ENCODE measurements around the gene MRPL55. TPM values are rescaled to one million over a fixed set of nuclear protein-coding genes. Genes with fewer than 3 reads are reported as not detected.

The MRPL55 gene
- total and polyA plus RNA-seq, 2 of the 13 experiments (the other 11 are each of a cell fraction or from before 2014, with no cell fraction given) = 58.6 to 92.9 TPM

- peak; percentile 54; the same call in 1 of the 2 replicates for TF ChIP-seq KDM5B (CRISPR knock-in tag; IDR thresholded peaks at IDR 0.05; ENCODE audit: borderline replicate concordance)
- TF ChIP-seq KDM4B (CRISPR knock-in tag; IDR thresholded peaks at IDR 0.05) = no peak
- peak; percentile 66 for TF ChIP-seq POLR2AphosphoS5 (IDR thresholded peaks at IDR 0.05; ENCODE audit: low read depth, low read length)
- TF ChIP-seq SRSF1 (optimal IDR thresholded peaks at IDR 0.05; ENCODE audit: low read depth, low read length) = peak; percentile 35
- TF ChIP-seq PRPF4 (IDR thresholded peaks at IDR 0.05; ENCODE audit: low read depth, low read length, poor library complexity, severe bottlenecking) = no peak
- TF ChIP-seq SNRNP70 (IDR thresholded peaks at IDR 0.05; ENCODE audit: low read depth, low read length) = no peak
- peak; percentile 94 for TF ChIP-seq E2F5 (CRISPR knock-in tag; conservative IDR thresholded peaks at IDR 0.05)
- peak; percentile 55 for TF ChIP-seq ZNF781 (CRISPR knock-in tag; IDR thresholded peaks at IDR 0.05; ENCODE audit: borderline replicate concordance, not compliant biosample characterization)
- peak; percentile 96 for TF ChIP-seq ZFY (CRISPR knock-in tag; IDR thresholded peaks at IDR 0.05)
- 0 out of 2 replicates have a peak, but pooled peaks have one; percentile 67 for TF ChIP-seq ZNF704 (CRISPR knock-in tag; IDR thresholded peaks at IDR 0.05; ENCODE audit: borderline replicate concordance)
- TF ChIP-seq TCF7L2 (IDR thresholded peaks at IDR 0.05; ENCODE audit: low read depth, low read length) = no peak
- no peak; a peak in 1 of 4 replicates for TF ChIP-seq EP300 (IDR thresholded peaks at IDR 0.05; ENCODE audit: low read depth in 2 of 2, low read length in 2 of 2)
- TF ChIP-seq EP300 (CRISPR knock-in tag; IDR thresholded peaks at IDR 0.05; ENCODE audit: borderline replicate concordance) = no peak; the same call in 1 of the 2 replicates
- TF ChIP-seq ATF5 (CRISPR knock-in tag; IDR thresholded peaks at IDR 0.05; ENCODE audit: low read depth) = peak; percentile 74; the same call in 1 of the 2 replicates
- peak; percentile 85 for TF ChIP-seq SALL1 (CRISPR knock-in tag; IDR thresholded peaks at IDR 0.05)
- TF ChIP-seq ZNF543 (CRISPR knock-in tag; IDR thresholded peaks at IDR 0.05) = peak; percentile 77
- TF ChIP-seq CENPBD1 (CRISPR knock-in tag; IDR thresholded peaks at IDR 0.05; ENCODE audit: borderline replicate concordance, low read depth) = no peak
- TF ChIP-seq ATM (IDR thresholded peaks at IDR 0.05; ENCODE audit: borderline replicate concordance) = no peak
- no peak for TF ChIP-seq ZNF326 (CRISPR knock-in tag; IDR thresholded peaks at IDR 0.05; ENCODE audit: borderline replicate concordance)
- TF ChIP-seq NFYB (CRISPR knock-in tag; IDR thresholded peaks at IDR 0.05) = peak; percentile 55
- no peak for TF ChIP-seq AFF4 (CRISPR knock-in tag; IDR thresholded peaks at IDR 0.05)
These were observed 6.1 kb downstream of the MRPL55 start, which contains the start of gene C1orf35 (continued) for GRCh38 chr1:228102791-228103620.

Data from HepG2 (cell line).